ENCODE data around the gene DEPDC7. TPM values are rescaled to one million over a fixed set of nuclear protein-coding genes. Genes with fewer than 3 reads are reported as not detected.
"Not testable (repeated sequence)": the region's sequence is repeated elsewhere in the genome, so short reads cannot be mapped to it uniquely, and the experiment has no call there.

DEPDC7 gene
- total RNA-seq, 1 donor from 2014 or later = 10.4 TPM

DNA sequence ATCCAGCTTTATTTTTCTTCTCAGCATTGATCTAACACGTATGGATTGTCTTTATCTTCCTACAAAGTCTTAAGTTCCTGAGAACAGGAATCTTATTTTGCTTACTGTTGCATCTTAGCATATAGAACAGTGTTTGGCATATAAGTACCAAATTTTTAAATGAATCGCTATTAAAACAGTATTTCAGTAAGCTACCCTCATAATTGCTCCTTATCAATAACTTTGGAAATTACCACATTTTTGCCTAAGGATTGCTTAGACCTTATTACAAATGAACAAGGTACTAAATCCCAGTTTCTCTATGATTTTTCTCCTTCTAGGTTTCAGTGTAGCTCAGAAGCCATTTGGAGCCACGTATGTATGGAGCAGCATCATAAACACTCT lies 9.7 kb downstream of the DEPDC7 start:
- no peak for DNase-seq (ENCODE audit: low spot score)

DNA sequence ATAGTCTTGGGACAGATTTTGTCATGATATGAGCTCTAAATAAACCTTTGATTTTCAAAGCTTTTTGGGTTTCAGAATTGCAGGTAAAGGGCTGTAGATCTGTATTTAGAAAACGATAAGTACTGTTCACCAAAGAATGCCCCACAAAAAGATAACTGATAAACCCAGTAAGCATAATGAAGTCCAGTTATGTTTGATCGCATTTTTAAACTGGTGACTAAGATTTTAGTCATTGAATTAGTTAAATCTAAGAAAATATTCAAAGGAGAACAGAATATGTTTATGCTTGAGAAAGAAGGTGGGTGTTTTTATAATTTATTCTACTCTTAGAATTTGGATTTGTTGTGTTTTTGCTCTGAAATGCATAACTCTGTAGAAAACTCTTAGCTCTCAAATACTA lies 11.6 kb downstream of the DEPDC7 start:
- DNase-seq (ENCODE audit: low spot score) = no peak

DNA sequence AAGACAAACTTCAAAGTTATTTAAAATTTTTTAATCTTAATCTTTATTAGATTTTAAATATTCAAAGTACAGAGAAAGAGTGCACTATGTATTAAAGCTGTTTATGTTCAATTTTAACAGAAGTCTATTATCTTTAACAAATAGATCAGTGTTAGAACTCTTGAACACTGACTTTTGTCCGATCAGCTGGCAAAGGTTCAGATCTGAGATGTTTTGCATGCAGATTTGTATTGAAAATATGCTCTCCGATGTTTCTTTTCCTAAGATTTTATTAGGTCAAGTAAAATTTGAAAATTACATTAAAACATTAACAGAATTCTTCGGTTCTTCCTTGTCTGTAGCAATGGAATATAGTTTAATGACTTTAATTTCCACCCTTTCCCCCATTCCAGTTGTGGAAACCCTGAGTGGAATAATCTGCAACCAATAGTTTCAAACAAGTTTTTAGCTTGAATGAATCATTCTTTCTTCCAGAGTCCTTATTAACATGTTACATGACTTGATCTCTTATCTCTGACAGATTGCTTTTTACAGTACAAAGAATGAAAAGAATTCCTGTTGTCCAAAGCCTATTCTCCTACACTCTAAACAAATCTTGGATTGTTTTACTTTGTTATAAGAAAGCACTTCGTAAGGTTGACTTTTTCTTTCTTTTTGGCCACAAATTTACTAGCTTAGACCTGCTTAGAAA lies 12.3 kb downstream of the DEPDC7 start:
- no peak for DNase-seq (ENCODE audit: low spot score)

DNA sequence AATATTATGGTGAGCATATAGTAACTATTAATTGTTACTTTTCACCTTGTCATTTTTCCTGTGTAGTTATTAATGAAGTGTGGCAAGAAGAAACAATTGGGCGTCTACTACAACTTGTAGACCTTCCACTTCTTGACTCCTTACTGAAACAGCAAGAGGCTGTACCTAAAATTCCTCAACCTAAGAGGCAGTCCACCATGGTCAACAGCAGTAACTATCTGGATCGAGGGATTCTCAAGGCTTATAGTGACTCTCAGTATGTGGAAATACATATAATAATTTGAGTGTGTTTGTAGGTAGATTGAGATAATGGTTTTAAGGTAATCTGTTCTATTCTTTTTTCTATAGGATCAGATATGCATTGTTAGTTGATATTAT lies 12.8 kb downstream of the DEPDC7 start:
- DNase-seq (ENCODE audit: low spot score) = no peak

DNA sequence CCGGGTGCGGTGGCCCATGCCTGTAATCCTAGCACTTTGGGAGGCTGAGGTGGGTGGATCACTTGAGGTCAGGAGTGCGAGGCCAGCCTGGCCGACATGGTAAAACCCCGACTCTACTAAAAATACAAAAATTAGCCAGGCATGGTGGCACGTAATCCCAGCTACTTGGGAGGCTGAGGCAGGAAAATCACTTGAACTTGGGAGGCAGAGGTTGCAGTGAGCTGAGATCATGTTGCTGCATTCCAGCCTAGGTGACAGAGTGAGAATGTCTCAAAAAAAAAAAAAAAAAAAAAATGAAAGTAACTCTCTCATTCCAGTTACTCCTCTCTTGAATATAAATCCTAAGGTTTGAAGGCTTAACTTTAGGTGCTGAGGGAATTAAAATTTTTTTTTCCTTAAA lies 13.5 kb downstream of the DEPDC7 start:
- DNase-seq (ENCODE audit: low spot score) = not testable (repeated sequence)

DNA sequence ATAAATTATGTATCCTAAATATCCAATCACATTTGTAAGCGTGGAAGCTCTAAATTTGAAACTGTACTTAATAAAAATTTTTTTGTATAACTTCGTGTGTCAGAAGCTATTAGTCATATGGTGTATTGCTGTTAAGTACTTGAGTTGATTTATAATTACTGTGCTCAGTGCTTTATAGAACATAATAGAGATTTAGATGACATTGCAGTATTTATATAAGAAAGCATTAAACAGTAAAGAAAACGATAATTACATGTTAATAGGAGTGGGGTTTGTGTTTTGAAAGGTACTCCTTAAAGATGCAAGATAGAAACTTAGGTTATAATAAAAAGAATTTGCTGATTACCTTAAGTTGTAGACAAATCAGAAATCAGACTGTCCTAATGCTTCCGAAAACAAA lies 17.8 kb downstream of the DEPDC7 start:
- no peak for DNase-seq (ENCODE audit: low spot score)

DNA sequence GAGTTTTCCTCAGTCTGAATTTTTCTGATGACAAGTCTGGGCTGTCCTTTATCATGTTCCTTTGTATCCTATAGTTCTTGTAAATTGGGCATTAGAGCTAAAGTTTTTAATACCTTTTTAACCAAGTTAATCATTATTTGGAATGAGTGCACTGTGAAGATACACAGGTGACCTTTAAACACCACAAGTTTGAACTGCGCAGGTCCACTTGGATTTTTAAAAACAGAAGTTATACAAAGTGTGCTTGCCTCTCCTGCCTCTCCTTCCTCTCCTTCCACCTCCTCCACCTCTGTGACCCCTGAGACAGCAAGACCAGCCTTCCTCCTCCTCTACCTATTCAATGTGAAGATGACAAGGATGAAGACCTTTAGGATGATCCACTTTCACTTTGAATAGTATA lies 19.3 kb downstream of the DEPDC7 start:
- DNase-seq (ENCODE audit: low spot score) = no peak

DNA sequence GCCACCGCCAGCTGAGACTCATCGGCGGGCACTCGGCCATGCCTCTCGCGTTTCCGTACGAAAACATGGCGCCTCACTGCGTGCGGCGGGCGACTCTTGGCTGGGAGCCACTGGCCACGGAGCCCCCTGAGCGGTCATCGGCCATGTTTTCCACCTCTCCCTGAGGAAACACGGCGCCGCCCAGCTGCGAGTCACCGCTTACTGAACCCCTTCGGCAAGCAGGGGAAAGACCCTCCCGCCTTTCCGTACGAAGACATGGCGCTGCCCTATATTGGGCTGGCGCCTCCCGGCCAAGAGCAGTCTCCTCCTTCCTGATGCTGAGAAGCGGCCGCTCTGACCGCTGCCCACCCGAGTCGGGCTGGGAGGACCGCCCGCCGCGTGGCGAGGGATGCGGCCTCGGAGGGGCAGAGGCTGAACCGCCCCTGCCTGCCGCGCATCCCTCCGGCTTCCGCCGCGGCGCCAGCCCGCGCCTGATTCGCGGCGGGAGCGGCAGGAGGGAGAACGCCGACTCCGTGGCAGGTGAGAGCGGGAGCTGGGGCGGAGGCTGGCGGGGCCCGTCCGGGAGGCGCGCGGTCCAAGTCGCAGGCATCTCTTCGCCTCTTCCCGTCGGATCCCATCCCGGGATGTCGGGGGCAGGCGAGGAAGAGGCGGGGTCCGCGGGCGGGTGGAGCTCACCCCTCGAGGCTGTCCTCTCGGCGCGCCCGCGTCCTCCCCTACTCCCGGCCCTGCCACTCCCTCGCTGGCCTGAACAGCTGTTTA lies 23.8 kb downstream of the DEPDC7 start, which contains the start of gene TCP11L1:
Gene TCP11L1, plus strand, starts transcription at position 299 of the 759 bp plus-strand sequence. CDS start 4,202 bp downstream, outside the sequence.
- DNase-seq (ENCODE audit: low spot score) = peak; percentile 93

DNA sequence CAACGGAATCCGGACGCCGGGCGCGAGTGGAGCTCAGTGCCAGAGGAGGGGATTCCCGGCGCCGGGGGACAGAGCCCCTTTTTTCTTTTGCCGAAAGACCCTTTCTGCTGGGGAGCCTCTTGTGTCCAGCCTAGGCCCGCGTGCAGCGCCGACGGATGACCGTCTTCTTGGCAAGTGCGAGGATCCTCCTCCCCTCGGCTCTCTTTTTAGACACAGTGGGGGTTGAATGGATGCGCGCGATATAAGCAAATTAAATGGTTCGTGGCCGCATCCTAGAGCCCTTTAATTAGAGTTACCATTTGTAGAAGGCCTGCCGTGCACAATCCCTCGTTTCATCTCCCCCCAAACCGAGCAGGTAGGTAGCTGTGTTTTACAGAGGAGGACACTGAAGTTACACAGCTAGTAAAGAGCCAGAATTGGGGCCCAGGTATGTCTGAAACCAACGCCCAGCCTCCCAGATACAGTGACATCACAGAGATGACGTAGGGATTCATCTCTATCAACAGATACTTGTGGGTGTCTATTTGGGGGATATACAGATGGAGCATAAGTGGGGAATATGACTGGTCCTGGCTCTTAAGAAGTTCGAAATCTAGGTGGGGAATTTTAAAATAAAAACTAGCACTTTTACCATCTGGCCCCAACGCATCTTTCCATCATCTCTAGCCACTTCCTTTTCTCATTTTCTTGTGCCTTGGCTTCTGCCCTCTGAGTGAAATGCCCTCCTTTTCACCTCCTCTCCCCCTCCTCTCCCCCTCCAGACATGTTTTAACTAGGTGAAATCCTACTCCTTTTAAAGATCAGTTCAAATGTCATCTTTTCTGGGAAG lies 24.6 kb downstream of the DEPDC7 start:
- no peak for DNase-seq (ENCODE audit: low spot score)

DNA sequence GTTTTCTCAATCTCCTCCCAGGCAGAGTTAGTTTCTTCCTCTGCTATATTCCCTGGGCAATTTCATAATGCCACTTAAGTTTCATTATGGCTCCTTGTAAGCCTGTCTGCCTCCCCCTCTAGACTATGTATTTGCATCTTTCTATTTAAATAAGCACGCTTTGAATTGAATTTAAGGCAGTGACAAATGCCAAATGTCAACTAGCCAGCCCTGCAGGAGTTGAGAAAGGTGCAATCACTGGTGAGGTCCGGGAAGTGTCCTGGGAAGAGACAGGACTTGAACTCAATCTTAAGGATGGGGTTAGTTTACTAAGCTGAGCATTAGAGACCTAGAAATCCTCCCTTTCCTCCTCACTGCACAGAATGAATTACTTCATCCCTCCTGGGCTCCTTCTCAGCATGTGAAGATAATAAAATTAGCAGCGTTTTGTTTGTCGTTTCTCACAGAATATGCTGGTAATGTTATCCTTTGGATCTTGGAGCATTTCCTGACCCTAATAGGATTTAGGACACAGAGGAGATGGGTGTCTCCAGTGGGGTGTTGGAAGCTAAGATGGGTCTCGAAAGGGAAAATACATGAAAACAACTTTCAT lies 25.3 kb downstream of the DEPDC7 start:
- DNase-seq (ENCODE audit: low spot score) = no peak

DNA sequence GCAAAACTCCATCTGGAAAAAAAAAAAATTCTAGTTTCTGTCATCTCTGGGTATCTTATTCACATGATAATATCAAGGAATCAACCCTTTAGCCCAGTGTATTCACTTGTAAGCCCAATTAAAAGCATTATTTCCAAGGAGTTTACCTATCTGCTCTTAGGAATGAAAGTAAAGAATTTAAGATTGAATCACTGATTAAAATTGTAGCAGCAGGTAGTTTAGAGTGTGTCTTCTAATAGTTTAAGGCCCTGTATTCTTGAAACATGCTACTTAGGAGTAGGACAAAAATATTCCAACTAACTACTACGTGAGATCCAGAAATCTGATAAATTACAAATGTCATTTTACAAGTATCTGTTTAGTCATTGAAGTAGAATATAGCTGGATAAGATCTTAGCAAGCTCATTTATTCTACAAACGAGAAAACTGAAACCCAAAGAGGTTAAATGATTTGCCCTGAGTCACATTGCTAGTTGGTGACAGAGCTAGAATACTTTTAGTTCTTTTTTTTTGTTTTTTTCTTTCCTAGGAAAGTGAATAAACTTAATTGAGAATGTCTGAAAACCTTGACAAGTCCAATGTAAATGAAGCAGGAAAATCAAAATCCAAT lies 27.6 kb downstream of the DEPDC7 start:
- DNase-seq (ENCODE audit: low spot score) = no peak

DNA sequence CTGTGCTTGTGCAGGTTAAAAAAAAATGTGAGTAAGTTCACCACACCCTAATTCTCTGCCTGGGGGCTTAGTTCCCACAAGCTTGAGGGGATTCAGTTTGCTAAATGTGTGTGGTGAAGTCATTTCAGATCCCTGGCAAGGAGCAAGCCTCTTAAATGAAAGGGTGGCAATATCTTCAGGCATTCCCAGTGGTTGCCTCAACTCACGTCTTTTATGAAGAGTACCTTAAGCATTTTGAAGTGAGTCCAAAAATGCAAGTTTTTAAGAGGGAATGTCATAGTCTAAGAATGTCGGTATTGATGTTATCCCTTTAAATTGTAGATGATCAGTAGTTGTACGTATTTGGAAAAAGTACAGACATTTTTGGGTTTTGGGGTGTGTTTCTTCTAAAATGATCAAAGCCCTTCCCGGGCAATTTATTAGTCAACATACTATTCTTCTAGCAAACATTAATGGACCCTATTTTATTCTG lies 28.6 kb downstream of the DEPDC7 start:
- no peak for DNase-seq (ENCODE audit: low spot score)

DNA sequence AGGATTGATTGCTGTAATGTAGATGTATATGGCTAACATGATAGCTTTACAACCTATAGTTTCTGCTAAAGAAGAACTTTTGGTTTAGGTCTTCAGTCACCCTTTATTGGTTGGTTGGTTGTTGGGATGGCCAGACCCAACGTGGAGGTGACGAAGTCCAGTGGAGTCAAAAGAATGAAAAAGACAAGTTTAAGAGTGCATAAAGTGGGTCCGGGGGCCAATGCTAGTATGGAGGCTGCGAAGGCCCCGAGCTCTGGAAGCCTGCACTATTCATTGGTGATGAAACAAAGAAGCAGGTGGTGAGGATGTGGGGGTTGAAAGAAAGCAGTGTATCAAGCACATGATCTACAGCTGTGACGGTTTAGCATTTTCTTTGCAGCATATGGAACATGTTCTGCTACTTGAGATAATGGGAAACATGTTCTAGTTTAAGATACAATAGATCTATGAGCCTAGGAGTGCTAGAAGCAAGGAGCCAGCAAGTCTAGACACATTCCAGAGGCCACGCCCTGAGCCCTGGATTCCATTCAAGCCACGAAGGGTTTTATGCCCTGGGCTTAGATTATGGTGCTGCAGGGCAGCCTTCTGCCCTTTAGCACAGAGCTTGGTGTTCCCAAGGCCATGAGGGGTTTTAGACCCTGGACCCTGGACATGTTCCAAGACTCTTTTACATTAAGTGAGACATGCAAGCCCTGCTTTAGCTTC lies 30.0 kb downstream of the DEPDC7 start:
- DNase-seq (ENCODE audit: low spot score) = peak; percentile 62

DNA sequence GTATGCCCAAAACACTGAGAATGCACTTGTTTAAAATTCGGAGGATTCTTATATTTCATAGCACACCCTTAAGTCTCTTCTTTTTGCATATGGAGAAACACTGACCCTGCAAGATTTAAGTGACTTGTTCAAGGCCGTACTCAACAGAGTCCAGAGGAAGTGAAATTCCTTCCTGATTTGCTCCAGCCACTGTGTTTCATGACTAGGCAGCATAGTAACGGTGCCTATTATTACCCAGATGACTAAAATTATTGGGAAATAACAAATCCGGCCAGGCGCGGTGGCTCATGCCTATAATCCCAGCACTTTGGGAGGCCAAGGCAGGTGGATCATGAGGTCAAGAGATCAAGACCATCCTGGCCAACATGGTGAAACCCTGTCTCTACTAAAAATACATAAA lies 33.0 kb downstream of the DEPDC7 start:
- DNase-seq (ENCODE audit: low spot score) = not testable (repeated sequence)

DNA sequence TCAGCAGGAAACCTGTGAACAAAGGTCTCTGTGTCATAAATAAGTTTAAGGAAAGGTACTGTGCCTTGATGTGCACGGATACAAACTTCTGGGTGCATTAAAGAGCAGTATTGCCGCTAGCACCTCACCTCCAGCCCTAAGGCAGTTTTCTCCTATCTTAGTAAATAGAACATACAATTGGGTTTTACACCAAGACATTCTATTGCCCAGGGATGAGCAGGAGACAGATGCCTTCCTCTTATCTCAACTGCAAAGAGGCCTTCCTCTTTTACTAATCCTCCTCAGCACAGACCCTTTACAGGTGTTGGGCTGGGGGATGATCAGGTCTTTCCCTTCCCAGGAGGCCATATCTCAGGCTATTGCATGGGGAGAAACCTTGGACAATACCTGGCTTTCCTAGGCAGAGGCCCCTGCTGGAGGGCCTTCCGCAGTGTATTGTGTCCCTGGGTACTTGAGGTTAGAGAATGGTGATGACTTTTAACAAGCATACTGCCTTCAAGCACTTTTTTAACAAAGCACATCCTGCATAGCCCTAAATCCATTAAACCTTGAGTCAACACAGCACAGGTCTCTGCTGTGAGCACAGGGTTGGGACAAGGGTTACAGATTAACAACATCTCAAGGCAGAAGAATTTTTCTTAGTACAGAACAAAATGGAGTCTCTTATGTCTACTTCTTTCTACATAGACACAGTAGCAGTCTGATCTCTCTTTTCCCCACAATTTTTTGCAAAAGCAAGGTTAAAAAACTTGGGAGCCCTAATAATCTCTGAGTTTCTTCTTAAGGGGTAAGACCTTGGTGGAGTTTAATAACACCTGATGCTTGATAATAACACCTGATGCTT lies 34.1 kb downstream of the DEPDC7 start:
- DNase-seq (ENCODE audit: low spot score) = not testable (repeated sequence)

DNA sequence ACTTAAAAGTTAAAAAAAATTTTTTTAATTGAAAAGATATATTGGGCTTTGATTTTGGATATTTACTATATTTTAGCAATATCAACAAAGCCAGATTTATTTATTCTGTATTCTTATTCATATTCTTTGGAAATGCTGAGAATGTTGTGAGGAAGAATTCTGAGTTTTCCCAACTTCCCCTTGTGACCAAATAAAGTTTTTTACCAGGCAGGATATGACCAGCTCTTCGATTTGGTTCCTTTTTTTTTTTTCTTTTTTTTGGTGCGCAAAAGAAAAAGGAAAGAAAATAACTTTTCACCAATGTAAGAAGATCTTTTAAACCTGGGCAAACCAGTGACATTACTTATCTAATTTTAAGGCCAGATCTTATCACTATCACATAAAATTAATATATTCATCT lies 36.6 kb downstream of the DEPDC7 start:
- DNase-seq (ENCODE audit: low spot score) = no peak

DNA sequence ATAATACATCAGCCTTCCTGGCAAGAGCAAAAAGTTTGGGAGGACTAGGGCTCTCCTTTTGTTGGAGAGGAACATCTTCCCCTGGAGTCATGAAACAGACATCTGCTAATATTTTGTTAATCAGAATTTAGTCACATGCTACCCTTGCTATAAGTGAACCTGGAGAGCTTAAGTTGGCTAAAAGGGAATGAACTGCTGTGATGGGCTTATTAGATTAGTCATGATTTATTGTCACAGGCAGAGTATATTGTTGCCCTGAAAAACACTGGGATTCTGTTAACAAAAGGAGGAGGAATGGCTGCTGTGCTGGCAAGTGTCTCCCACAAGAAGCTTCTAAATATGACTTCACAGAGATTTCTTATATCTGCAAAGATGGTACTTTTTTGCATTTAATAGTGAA lies 39.7 kb downstream of the DEPDC7 start:
- no peak for DNase-seq (ENCODE audit: low spot score)

DNA sequence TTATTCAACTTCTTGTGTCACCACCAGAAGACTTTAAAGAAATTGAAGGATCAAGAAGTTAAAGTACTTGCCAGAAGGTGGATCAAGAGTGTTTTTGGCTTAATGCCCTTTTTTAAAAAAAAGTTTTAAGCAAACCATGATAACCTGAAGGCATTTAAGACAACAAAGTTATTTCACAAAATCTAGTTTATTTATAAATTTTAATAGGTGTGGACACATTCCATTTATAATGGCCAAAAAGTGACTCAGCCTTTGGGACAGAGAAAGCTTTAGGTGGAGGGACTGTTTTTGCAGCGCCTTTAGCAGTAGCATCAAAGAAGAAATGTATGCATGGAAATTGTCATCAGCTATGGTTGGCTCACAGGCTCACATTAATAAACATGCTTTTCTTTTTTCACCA lies 41.6 kb downstream of the DEPDC7 start:
- DNase-seq (ENCODE audit: low spot score) = no peak

DNA sequence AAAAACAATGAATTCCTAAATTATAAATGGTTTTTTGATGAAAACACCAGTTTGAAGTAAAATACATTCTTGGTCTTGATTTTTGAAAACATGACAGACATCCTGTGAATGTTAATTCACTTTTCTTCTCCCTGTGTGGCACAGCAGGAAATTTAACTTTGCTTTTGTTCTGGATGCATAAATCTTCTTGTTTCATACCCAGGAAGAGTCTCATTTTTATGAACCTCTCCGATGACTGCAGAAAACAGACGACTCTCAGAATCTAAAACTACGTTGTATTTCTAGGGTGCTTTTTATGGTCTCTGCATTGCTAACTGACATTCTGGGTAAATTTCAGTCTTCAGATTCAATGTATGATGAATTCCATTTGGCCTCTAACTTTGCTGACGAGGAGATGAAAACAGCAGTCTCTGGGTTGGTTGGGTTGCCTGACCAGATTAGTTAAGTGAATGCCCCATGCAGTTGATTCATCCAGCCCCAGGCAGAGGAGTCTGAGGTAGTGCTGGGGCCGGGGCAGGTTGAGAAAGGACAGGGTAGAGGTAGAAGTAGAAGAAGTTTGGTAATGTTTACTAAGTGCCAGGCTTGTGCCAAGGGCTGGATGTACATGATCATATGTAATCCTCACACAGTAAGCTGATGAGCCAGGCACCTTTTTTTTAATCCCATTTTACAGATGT lies 43.8 kb downstream of the DEPDC7 start:
- DNase-seq (ENCODE audit: low spot score) = no peak
